A549 treated with Mapracorat at 1 μM for 4 hours (cell line): ENCODE data around the gene HOXC11. TPM values are rescaled to one million over a fixed set of nuclear protein-coding genes. Genes with fewer than 3 reads are reported as not detected.

Source experiments
- total RNA-seq: library from RNA; stranded (reverse); fragments of 200-300 nt; extraction: Qiagen RNA extraction; gene quantifications from 5 replicates; pipeline ENCODE4 v1.2.3, GENCODE V29; 2022

Gene HOXC11
- total RNA-seq: 0.62 to 0.92 TPM (median 0.85 TPM) in 5 replicates

DNA sequence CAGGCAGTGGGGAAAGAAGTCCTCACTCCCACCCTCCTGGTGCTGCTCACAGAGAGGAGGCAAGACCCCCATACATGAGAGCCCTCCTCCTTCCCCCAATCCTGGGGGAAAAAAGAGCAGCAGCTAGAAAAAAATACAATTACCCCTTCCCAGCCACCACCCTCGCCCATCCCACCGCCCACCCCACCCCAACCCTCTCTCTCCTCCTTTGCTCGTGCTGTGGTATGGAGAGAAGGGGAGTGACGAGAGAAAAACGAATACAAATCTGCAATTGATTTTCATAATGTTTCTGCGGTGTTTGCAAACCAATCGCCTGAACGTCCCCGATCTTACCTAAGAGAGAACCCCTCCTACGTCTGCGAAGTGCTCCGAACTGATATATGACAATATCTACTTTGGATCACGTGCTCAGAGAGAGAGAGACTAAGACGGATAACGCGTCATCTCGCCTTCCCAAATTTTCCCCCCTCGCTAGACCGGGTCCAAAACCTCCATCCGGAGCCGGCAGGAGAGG is at the start of gene HOXC11:
HOXC11 (plus strand) TSS at position 405 of the 514 bp plus-strand sequence. CDS start 116 bp downstream, outside the sequence.

DNA sequence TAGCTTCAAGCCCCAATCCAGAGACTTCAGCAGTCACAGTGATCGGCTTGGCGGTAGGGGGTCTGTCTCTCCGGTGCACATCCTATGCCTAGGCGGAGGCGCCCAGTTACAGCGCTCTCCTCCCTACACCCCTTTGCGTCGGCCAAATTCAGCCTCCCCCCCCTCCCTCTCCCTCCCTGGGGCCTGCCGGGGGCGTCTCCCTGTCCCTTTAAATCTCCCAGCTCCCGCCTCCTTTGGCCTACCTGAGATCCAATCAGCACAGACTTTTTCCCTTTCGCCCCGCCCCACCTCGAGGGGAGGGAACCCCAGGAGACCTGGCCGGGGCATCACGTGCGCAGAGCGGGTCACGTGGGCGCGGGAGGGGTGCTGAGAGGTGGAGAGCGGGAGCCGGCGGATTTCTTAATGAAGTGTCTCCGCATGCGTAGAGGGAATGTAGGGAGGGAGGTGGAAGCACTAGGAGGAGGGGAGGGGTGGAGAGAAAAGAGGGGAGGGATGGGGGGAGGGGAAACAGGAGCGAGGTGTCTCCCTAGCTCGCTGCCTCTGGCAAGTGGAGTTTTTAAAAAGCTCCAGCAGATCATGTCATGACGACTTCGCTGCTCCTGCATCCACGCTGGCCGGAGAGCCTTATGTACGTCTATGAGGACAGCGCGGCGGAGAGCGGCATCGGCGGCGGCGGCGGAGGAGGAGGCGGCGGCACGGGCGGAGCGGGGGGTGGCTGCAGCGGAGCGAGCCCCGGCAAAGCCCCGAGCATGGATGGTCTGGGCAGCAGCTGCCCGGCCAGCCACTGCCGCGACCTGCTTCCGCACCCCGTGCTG is 34.4 kb upstream of the HOXC11 start, which contains the start of gene HOXC13:
HOXC13 (plus strand) TSS at position 506 of the 815 bp plus-strand sequence; CDS start at position 582, 76 bp downstream.

DNA sequence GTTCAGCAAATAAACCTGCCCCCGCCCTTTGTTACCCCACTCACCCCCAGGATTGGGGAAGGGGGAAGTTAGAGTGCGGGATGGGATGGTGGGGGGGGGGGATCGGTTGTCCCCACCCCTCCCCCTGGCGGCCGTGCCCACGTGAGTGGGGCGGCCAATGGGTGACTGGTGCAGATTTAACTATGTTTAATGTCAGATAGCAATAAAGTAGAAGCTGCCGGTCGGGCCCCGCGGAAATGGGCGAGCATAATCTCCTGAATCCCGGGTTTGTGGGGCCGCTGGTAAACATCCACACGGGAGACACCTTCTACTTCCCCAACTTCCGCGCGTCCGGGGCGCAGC is 18.3 kb upstream of the HOXC11 start, which contains the start of gene HOXC12:
HOXC12 (plus strand) TSS at position 210 of the 342 bp plus-strand sequence; CDS start at position 237, 27 bp downstream.

DNA sequence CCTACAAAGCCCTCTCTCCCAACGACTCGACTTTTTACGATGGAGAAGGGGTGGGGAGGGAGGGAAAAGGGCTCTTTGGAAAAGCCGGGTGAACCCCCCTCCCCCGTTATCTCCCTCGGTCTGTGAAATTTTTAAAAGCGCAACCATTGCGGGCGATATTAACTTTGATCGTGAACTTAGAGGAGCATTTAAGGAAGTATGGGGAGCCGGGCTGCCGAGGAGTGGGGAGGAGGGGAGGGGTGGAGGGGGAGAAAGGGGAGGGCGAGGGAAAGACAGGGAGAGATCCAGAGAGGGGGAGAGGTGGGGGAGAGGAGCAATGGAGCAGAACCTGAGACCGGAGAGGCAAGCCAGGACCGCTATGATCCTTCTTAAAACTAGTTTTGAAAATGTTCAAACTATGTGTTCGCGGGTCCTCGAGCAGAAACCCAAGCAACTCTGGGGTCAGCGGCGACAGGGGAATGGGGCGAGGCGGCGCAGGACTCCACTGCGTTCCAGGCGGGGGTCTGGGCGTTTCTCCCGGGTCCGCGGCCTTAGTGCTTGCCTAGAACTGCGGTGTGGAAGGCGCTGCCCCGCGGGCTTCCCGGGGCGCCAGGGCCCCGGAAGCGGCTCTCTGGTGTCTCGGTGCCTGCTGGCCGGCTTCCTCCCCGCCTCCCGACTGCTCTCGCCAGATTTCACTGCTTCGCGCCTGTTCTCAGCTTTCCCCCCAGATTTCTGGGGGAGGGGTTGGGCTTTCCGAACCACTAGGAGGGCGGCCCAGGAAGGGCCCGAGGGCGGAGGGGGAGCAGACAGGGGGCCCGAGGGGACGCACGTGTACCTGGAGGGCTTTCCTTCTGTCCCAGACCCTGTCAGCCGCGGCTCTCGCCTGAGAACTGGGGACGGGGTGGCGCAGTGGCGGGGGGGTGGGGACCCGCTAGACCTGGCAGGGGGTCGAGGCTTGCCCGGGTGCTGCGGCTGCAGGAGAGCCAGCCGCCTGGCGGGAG is 1.4 kb downstream of the HOXC11 start, which contains the start of gene HOTAIR:
HOTAIR (minus strand) TSS at position 871 of the 980 bp plus-strand sequence.

DNA sequence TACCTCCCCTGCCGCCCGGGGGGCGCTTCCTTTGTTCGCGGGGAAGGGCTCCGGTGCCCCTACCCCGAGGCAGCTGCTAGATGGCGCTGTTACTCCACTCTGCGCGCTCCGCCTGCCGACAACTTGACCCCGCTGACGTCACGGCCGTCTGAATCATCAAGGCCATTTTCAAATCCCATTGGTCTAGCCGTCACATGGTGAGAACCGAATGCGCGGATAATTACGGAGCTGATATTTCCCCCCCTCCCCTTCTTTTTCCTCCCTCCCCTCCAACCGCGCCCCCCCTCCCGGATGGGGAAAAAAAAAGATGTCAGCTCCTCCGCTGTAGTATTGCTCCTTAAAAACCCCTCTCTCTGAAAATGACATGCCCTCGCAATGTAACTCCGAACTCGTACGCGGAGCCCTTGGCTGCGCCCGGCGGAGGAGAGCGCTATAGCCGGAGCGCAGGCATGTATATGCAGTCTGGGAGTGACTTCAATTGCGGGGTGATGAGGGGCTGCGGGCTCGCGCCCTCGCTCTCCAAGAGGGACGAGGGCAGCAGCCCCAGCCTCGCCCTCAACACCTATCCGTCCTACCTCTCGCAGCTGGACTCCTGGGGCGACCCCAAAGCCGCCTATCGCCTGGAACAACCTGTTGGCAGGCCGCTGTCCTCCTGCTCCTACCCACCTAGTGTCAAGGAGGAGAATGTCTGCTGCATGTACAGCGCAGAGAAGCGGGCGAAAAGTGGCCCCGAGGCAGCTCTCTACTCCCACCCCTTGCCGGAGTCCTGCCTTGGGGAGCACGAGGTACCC is 12.2 kb downstream of the HOXC11 start, which contains the start of gene HOXC10:
HOXC10 (plus strand) TSS at position 246 of the 791 bp plus-strand sequence; CDS start at position 360, 114 bp downstream.

DNA sequence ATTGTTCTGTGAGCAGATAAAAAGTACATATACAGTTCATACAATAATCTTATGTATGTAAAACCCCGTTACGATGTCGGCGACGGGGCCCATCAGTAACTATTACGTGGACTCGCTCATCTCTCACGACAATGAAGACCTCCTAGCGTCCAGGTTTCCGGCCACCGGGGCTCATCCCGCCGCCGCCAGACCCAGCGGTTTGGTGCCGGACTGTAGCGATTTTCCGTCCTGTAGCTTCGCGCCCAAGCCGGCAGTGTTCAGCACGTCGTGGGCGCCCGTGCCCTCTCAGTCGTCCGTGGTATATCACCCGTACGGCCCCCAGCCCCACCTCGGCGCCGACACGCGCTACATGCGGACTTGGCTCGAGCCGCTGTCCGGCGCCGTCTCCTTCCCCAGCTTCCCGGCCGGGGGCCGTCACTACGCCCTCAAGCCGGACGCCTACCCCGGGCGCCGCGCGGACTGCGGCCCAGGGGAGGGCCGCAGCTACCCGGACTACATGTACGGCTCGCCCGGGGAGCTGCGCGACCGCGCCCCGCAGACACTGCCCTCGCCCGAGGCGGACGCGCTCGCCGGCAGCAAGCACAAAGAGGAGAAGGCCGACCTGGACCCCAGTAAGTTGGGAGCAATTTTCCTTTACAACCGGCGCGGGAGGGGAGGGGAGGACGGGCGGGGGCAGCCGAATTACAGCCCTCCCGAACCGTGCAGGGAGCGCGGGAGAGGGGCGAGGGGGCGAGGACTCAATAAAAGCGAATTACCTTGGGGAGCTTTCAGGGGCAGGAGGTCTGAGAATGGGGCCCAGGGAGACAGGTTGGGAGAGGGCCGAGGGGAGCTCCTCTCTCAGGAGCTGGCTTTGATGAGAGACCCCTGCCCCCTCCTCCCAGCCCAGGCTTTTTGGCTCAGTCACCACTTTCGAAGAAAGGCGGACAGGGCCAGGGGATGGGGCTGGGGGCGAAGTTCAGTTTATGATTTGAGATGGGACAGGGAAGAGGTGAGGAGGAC is 27.5 kb downstream of the HOXC11 start, which contains the start of gene HOXC9:
HOXC9 (plus strand) TSS at position 46 of the 999 bp plus-strand sequence; CDS start at position 74, 28 bp downstream.

Other genes starting within 250 kb of the HOXC11 start
- 16.9 to 21.0 TPM (median 18.6 TPM) in 5 replicates for gene CALCOCO1, start 245.7 kb upstream of the HOXC11 start, total RNA-seq
- not detected in 5 replicates for gene CISTR, start 221.1 kb upstream of the HOXC11 start, total RNA-seq
- 18.5 to 27.6 TPM (median 21.5 TPM) in 5 replicates for gene HOXC13, start 34.3 kb upstream of the HOXC11 start, total RNA-seq
- gene HOXC12, start 18.2 kb upstream of the HOXC11 start, total RNA-seq: not detected in 5 replicates
- gene HOTAIR, start 1.8 kb downstream of the HOXC11 start, total RNA-seq: 0.05 to 0.66 TPM (median 0.25 TPM) in 5 replicates
- 2.7 to 3.8 TPM (median 2.9 TPM) in 5 replicates for gene HOXC10, start 12.0 kb downstream of the HOXC11 start, total RNA-seq
- gene HOXC9, start 27.0 kb downstream of the HOXC11 start, total RNA-seq: 11.1 to 13.2 TPM (median 11.7 TPM) in 5 replicates
- gene HOXC8, start 35.9 kb downstream of the HOXC11 start, total RNA-seq: 4.0 to 5.4 TPM (median 5.1 TPM) in 5 replicates
- gene HOXC6, start 55.3 kb downstream of the HOXC11 start, total RNA-seq: 3.4 to 5.5 TPM (median 5.1 TPM) in 5 replicates
- 0.33 to 0.82 TPM (median 0.64 TPM) in 5 replicates for gene HOXC5, start 59.9 kb downstream of the HOXC11 start, total RNA-seq
- 2.1 to 3.7 TPM (median 3.3 TPM) in 5 replicates for gene HOXC4, start 80.7 kb downstream of the HOXC11 start, total RNA-seq
- 29.9 to 35.4 TPM (median 30.3 TPM) in 5 replicates for gene SMUG1, start 215.9 kb downstream of the HOXC11 start, total RNA-seq